ENCODE data around the gene RMP24.
"Not testable (repeated sequence)": the region's sequence is repeated elsewhere in the genome, so short reads cannot be mapped to it uniquely, and the experiment has no call there.

DNA sequence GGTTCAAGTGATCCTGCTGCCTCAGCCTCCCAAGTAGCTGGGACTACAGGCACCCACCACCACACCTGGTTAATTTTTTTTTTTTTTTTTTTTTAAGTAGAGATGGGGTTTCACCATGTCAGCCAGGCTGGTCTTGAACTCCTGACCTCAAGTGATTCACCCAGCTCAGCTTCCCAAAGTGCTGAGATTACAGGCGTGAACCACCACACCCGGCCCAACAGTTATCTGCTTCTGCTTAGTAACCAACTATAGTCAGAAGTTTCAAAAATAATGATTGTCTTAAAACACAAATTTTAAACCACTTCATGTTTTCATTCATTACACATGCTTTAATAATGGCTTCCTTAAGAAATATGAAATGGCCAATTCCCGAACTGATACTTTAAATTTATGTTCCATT lies 51.8 kb downstream of the RMP24 start:
- TF ChIP-seq, protein P1, sequence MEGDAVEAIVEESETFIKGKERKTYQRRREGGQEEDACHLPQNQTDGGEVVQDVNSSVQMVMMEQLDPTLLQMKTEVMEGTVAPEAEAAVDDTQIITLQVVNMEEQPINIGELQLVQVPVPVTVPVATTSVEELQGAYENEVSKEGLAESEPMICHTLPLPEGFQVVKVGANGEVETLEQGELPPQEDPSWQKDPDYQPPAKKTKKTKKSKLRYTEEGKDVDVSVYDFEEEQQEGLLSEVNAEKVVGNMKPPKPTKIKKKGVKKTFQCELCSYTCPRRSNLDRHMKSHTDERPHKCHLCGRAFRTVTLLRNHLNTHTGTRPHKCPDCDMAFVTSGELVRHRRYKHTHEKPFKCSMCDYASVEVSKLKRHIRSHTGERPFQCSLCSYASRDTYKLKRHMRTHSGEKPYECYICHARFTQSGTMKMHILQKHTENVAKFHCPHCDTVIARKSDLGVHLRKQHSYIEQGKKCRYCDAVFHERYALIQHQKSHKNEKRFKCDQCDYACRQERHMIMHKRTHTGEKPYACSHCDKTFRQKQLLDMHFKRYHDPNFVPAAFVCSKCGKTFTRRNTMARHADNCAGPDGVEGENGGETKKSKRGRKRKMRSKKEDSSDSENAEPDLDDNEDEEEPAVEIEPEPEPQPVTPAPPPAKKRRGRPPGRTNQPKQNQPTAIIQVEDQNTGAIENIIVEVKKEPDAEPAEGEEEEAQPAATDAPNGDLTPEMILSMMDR (IDR thresholded peaks at IDR 0.05), result not testable (repeated sequence)
- not testable (repeated sequence) for TF ChIP-seq POLR2A (IDR thresholded peaks at IDR 0.05)
